ENCODE results near the gene BUD31.

DNA sequence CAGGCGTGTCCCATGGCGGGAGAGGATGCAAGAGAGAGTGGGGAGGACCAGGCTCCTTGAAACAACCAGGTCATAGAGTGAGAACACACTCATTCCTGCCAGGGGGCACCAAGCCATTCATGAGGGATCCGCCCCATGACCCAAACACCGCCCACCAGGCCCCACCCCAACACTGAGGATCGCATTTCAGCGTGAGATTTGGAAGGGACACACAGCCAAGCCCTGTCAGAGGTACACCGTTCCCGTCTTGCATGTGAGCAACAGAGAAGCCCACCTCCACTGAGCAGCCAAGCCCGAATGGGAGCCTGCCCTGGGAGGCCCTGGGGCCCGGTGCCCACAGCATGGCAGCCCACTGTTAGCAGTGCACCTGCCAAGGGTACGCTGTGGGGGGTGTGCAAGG, 42.1 kb upstream of the BUD31 start:
- TF ChIP-seq, protein P1, sequence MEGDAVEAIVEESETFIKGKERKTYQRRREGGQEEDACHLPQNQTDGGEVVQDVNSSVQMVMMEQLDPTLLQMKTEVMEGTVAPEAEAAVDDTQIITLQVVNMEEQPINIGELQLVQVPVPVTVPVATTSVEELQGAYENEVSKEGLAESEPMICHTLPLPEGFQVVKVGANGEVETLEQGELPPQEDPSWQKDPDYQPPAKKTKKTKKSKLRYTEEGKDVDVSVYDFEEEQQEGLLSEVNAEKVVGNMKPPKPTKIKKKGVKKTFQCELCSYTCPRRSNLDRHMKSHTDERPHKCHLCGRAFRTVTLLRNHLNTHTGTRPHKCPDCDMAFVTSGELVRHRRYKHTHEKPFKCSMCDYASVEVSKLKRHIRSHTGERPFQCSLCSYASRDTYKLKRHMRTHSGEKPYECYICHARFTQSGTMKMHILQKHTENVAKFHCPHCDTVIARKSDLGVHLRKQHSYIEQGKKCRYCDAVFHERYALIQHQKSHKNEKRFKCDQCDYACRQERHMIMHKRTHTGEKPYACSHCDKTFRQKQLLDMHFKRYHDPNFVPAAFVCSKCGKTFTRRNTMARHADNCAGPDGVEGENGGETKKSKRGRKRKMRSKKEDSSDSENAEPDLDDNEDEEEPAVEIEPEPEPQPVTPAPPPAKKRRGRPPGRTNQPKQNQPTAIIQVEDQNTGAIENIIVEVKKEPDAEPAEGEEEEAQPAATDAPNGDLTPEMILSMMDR (IDR thresholded peaks at IDR 0.05): no peak
- TF ChIP-seq POLR2A (IDR thresholded peaks at IDR 0.05) (no peak), EP300 (IDR thresholded peaks at IDR 0.05) (no peak)
